CD4-positive, alpha-beta T cell (primary cell): ENCODE measurements around the gene PTPDC1. TPM values are rescaled to one million over a fixed set of nuclear protein-coding genes. Genes with fewer than 3 reads are reported as not detected.

Experiments
- ATAC-seq: fragments of 200-7000 bp; cut with Tn5 transposase; one replicate; pipeline ENCODE4 v1.10.0; 2022; ENCODE audit warnings: mild to moderate bottlenecking; ENCODE audit not compliant: poor library complexity
- CTCF ChIA-PET: fragments of 350-600 bp; sonication (Branson Sonifier 250); formaldehyde crosslinking; loops from one replicate; lab custom pipeline; 2021; ENCODE audit warnings: antibody characterized with exemption, inconsistent platforms; lab: Charles Lee
- POLR2A ChIA-PET: fragments of 350-600 bp; sonication (Branson Sonifier 250); formaldehyde crosslinking; loops from one replicate; lab custom pipeline; 2021; ENCODE audit warnings: antibody characterized with exemption, inconsistent platforms; lab: Charles Lee
- DNase-seq, 14 experiments: peaks; one replicate each; pipeline ENCODE4 v3.0.0-alpha.2; 2013 to 2020; ENCODE audit warnings: mixed read lengths in 2 of 14
- H3K27ac ChIP-seq, 2 donors: one replicate each; pipeline versions ENCODE4 v1.5.1 to v1.7.0; 2013; ENCODE audit warnings: low read length in 2 of 2, low read depth in 1 of 2, mild to moderate bottlenecking in 1 of 2
- H3K27me3 ChIP-seq, 2 experiments: 1 replicate in 1 of 2; 2 replicates in 1 of 2; pipeline versions ENCODE4 v1.6.1 to v1.7.0; 2013; ENCODE audit warnings: low read length in 2 of 2, control low read depth in 1 of 2, mild to moderate bottlenecking in 1 of 2, moderate library complexity in 1 of 2; ENCODE audit not compliant: insufficient read depth in 2 of 2, control insufficient read depth in 1 of 2
- H3K36me3 ChIP-seq: one replicate; pipeline ENCODE4 v1.6.1; 2013; ENCODE audit warnings: low read length, control low read depth; ENCODE audit not compliant: insufficient read depth
- H3K4me1 ChIP-seq: one replicate; pipeline ENCODE4 v1.6.1; 2013; ENCODE audit warnings: low read length, control low read depth; ENCODE audit not compliant: insufficient read depth
- H3K4me3 ChIP-seq: one replicate; pipeline ENCODE4 v1.5.1; 2013; ENCODE audit warnings: mild to moderate bottlenecking, low read length, moderate library complexity
- H3K9me3 ChIP-seq, 2 experiments: 1 replicate in 1 of 2; 2 replicates in 1 of 2; pipeline versions ENCODE4 v1.6.1 to v1.7.0; 2013; ENCODE audit warnings: low read length in 2 of 2, mild to moderate bottlenecking in 2 of 2, control low read depth in 1 of 2, moderate library complexity in 1 of 2; ENCODE audit not compliant: control insufficient read depth in 1 of 2, insufficient read depth in 1 of 2
- H3K27ac Mint-ChIP-seq: one replicate; pipeline ENCODE4 v1.8.0; 2020; ENCODE audit warnings: mixed read lengths
- H3K27me3 Mint-ChIP-seq: one replicate; pipeline ENCODE4 v1.8.0; 2021; ENCODE audit warnings: mixed read lengths
- H3K36me3 Mint-ChIP-seq: one replicate; pipeline ENCODE4 v1.8.0; 2021; ENCODE audit warnings: low read depth, mixed read lengths
- H3K4me1 Mint-ChIP-seq: one replicate; pipeline ENCODE4 v1.8.0; 2021; ENCODE audit warnings: low read depth, mixed read lengths
- H3K4me3 Mint-ChIP-seq: one replicate; pipeline ENCODE4 v1.8.0; 2020; ENCODE audit warnings: mild to moderate bottlenecking, mixed read lengths
- H3K9me3 Mint-ChIP-seq: one replicate; pipeline ENCODE4 v1.8.0; 2020; ENCODE audit warnings: mixed read lengths
- CTCF ChIP-seq: fragments of 200-600 bp; IDR thresholded peaks from one replicate; pipeline ENCODE4 v1.8.0; 2022; ENCODE audit warnings: antibody characterized with exemption, mild to moderate bottlenecking
- intact Hi-C, 2 experiments: fragments of 100-400 bp; cut with DNase I in 1 of 2; cut with micrococcal nuclease in 1 of 2; formaldehyde crosslinking; loops; one replicate each; pipeline versions ENCODE4 v1.15.1 to v1.9.0; 2023 to 2025; cut with DNase I, micrococcal nuclease
- total RNA-seq, 174 experiments: library from RNA in 2 of 174; stranded (reverse) in 2 of 174; gene quantifications; one replicate each; pipeline ENCODE4 v1.2.3 and lab custom pipeline; 2021 to 2026

Gene PTPDC1
- total RNA-seq, 2 experiments from 2014 or later = 2.7 TPM

- intact Hi-C loops = no loop called here
- H3K27me3 ChIP-seq = no peaks in the 10 kb centered on the region
- no peak for TF ChIP-seq CTCF
- H3K36me3 Mint-ChIP-seq = peaks cover 6% of the 10 kb centered on the region
- no peak overlapping the region for H3K4me3 Mint-ChIP-seq
- CTCF ChIA-PET = interaction anchor here (1.2 kb wide), 1 partner anchor 134 kb away, joined by 3 read pairs; no protein-coding TSS in a partner anchor
- no peaks in the 10 kb centered on the region for H3K9me3 Mint-ChIP-seq
- no peaks in the 10 kb centered on the region for H3K9me3 ChIP-seq
- no peak for DNase-seq
- ATAC-seq = no peak
- no peaks in the 10 kb centered on the region for H3K27me3 Mint-ChIP-seq
- POLR2A ChIA-PET = no interaction called here
- H3K27ac Mint-ChIP-seq = no peak overlapping the region
- H3K4me3 ChIP-seq = no peak overlapping the region
- no peaks in the 10 kb centered on the region for H3K36me3 ChIP-seq
- H3K4me1 ChIP-seq = no peaks in the 10 kb centered on the region
- H3K27ac ChIP-seq = no peak overlapping the region
- H3K4me1 Mint-ChIP-seq = no peaks in the 10 kb centered on the region
Observed at GRCh38 chr9:94079236-94079635, 5.0 kb upstream of the PTPDC1 start.

GRCh38 chr9:94080249-94080648 lies 4.0 kb upstream of the PTPDC1 start:
- Mint-ChIP-seq H3K36me3 (peaks cover 10% of the 10 kb centered on the region), H3K27me3 (no peaks in the 10 kb centered on the region), H3K4me1 (no peaks in the 10 kb centered on the region), H3K9me3 (no peaks in the 10 kb centered on the region), H3K27ac (no peak overlapping the region), H3K4me3 (no peak overlapping the region)
- no peak for ATAC-seq
- no peaks in the 10 kb centered on the region for H3K27me3 ChIP-seq
- POLR2A ChIA-PET = no interaction called here
- no peak for TF ChIP-seq CTCF
- DNase-seq = no peak
- no peaks in the 10 kb centered on the region for H3K4me1 ChIP-seq
- intact Hi-C loops = no loop called here
- H3K27ac ChIP-seq = no peak overlapping the region
- no peak overlapping the region for H3K4me3 ChIP-seq
- CTCF ChIA-PET = no interaction called here
- no peaks in the 10 kb centered on the region for H3K9me3 ChIP-seq
- H3K36me3 ChIP-seq = no peaks in the 10 kb centered on the region

GRCh38 chr9:94081435-94081834 lies 2.8 kb upstream of the PTPDC1 start:
- no peak overlapping the region for H3K4me3 Mint-ChIP-seq
- no peak for ATAC-seq
- intact Hi-C loops = no loop called here
- no peak overlapping the region for H3K27ac Mint-ChIP-seq
- POLR2A ChIA-PET = no interaction called here
- H3K4me3 ChIP-seq = no peak overlapping the region
- H3K4me1 ChIP-seq = no peaks in the 10 kb centered on the region
- no peak for TF ChIP-seq CTCF
- H3K4me1 Mint-ChIP-seq = no peaks in the 10 kb centered on the region
- no peaks in the 10 kb centered on the region for H3K9me3 Mint-ChIP-seq
- H3K9me3 ChIP-seq = no peaks in the 10 kb centered on the region
- CTCF ChIA-PET = no interaction called here
- H3K36me3 ChIP-seq = no peaks in the 10 kb centered on the region
- H3K27me3 ChIP-seq = no peaks in the 10 kb centered on the region
- no peaks in the 10 kb centered on the region for H3K27me3 Mint-ChIP-seq
- DNase-seq = no peak
- no peak overlapping the region for H3K27ac ChIP-seq
- peaks cover 11% of the 10 kb centered on the region for H3K36me3 Mint-ChIP-seq
